CD8-positive, alpha-beta memory T cell (primary cell): ENCODE results near the gene KAT8. TPM values are rescaled to one million over a fixed set of nuclear protein-coding genes. Genes with fewer than 3 reads are reported as not detected.

Source experiments
- CTCF ChIA-PET: fragments of 350-600 bp; sonication (Branson Sonifier 250); formaldehyde crosslinking; loops from one replicate; lab custom pipeline; 2021; ENCODE audit warnings: antibody characterized with exemption; lab: Charles Lee
- POLR2A ChIA-PET: fragments of 350-600 bp; sonication (Branson Sonifier 250); formaldehyde crosslinking; loops from one replicate; lab custom pipeline; 2021; ENCODE audit warnings: antibody characterized with exemption; lab: Charles Lee
- DNase-seq, 5 donors: peaks; one replicate each; pipeline versions ENCODE4 v3.0.0 to v3.0.0-alpha.2; 2020 to 2022; ENCODE audit warnings: mixed read lengths in 1 of 5
- H3K27ac ChIP-seq: one replicate; pipeline ENCODE4 v1.7.0; 2013; ENCODE audit warnings: low read depth, mild to moderate bottlenecking, low read length, moderate library complexity
- H3K27me3 ChIP-seq: 2 replicates; pipeline ENCODE4 v1.7.0; 2013; ENCODE audit warnings: low read length, mild to moderate bottlenecking; ENCODE audit not compliant: insufficient read depth, poor library complexity, severe bottlenecking
- H3K36me3 ChIP-seq: 2 replicates; pipeline ENCODE4 v1.7.0; 2013; ENCODE audit warnings: mild to moderate bottlenecking, low read length, moderate library complexity; ENCODE audit not compliant: insufficient read depth
- H3K4me1 ChIP-seq: 2 replicates; pipeline ENCODE4 v1.7.0; 2013; ENCODE audit warnings: mild to moderate bottlenecking, low read length, moderate library complexity; ENCODE audit not compliant: insufficient read depth
- H3K4me3 ChIP-seq: 2 replicates; pipeline ENCODE4 v1.7.0; 2013; ENCODE audit warnings: mild to moderate bottlenecking, low read length
- H3K9me3 ChIP-seq: 2 replicates; pipeline ENCODE4 v1.7.0; 2013; ENCODE audit warnings: mild to moderate bottlenecking, low read length
- H3K27ac Mint-ChIP-seq, 8 donors: one replicate each; pipeline ENCODE4 v1.8.0; 2020 to 2021; ENCODE audit warnings: mixed read lengths in 8 of 8, mild to moderate bottlenecking in 6 of 8, inconsistent platforms in 3 of 8, moderate library complexity in 3 of 8
- H3K27me3 Mint-ChIP-seq, 2 donors: one replicate each; pipeline ENCODE4 v1.8.0; 2020 to 2021; ENCODE audit warnings: mixed read lengths in 2 of 2, mild to moderate bottlenecking in 1 of 2, moderate library complexity in 1 of 2
- H3K36me3 Mint-ChIP-seq, 3 donors: one replicate each; pipeline ENCODE4 v1.8.0; 2020 to 2021; ENCODE audit warnings: mixed read lengths in 3 of 3, inconsistent platforms in 1 of 3, mild to moderate bottlenecking in 1 of 3
- H3K4me1 Mint-ChIP-seq, 3 donors: one replicate each; pipeline ENCODE4 v1.8.0; 2020 to 2021; ENCODE audit warnings: mixed read lengths in 3 of 3, inconsistent platforms in 1 of 3, mild to moderate bottlenecking in 1 of 3
- H3K4me3 Mint-ChIP-seq, 7 donors: one replicate each; pipeline ENCODE4 v1.8.0; 2020 to 2021; ENCODE audit warnings: mixed read lengths in 7 of 7, mild to moderate bottlenecking in 6 of 7, moderate library complexity in 4 of 7, inconsistent platforms in 2 of 7
- H3K9me3 Mint-ChIP-seq, 5 donors: one replicate each; pipeline ENCODE4 v1.8.0; 2020 to 2022; ENCODE audit warnings: mixed read lengths in 5 of 5, mild to moderate bottlenecking in 3 of 5, moderate library complexity in 2 of 5, inconsistent platforms in 1 of 5
- polyA plus RNA-seq: library from polyadenylated mRNA; unstranded; fragments of 300-500 nt; fragmentation: Illumina TruSeq; gene quantifications from one replicate; pipeline ENCODE4 v1.2.3, GENCODE V29; 2021
- total RNA-seq, 2 experiments: library from RNA; stranded (reverse); gene quantifications; one replicate each; pipeline ENCODE4 v1.2.3, GENCODE V29; 2021

KAT8 gene
- total RNA-seq: 10 to 100 TPM; 56.1 to 58.6 TPM
- 67.3 TPM for polyA plus RNA-seq

GRCh38 chr16:31117384-31118222, at the start of gene KAT8:
Gene KAT8 (plus strand): TSS chr16:31117664. CDS start chr16:31117682, 18 bp downstream.
- peaks cover 0 to 46% (median 12%) of the 10 kb centered on the region in 3 donors for H3K36me3 Mint-ChIP-seq
- peak within 1 kb of the TSS; percentile 83 to 95 (median 89) for H3K4me3 Mint-ChIP-seq
- peak within 1 kb of the TSS; percentile 76 to 99 (median 96) for H3K27ac Mint-ChIP-seq
- ChIA-PET POLR2A (interaction anchor here (0.5 to 3.1 kb wide), 22 partner anchors 9 to 1523 kb away, joined by 3 to 59 read pairs (median 3); partner anchors contain the start of genes ARMC5, BCKDK, FUS and SETD1A), CTCF (interaction anchor here (0.8 to 2.7 kb wide), 4 partner anchors 11 to 44 kb away, joined by 3 to 34 read pairs (median 6); partner anchors contain the start of genes ZNF646 and ZNF668)
- peak within 1 kb of the TSS; percentile 90 for H3K27ac ChIP-seq
- H3K27me3 ChIP-seq: no peaks in the 10 kb centered on the region
- H3K27me3 Mint-ChIP-seq: no peaks in the 10 kb centered on the region
- no peaks in the 10 kb centered on the region for H3K9me3 Mint-ChIP-seq
- peak; percentile 96 to 98 (median 97) for DNase-seq
- no peaks in the 10 kb centered on the region for H3K9me3 ChIP-seq
- peaks cover 12% of the 10 kb centered on the region for H3K4me1 ChIP-seq
- peak within 1 kb of the TSS; percentile 90 for H3K4me3 ChIP-seq
- peaks cover 29% of the 10 kb centered on the region for H3K36me3 ChIP-seq
- H3K4me1 Mint-ChIP-seq: peaks cover 13 to 18% (median 16%) of the 10 kb centered on the region in 3 donors

DNA sequence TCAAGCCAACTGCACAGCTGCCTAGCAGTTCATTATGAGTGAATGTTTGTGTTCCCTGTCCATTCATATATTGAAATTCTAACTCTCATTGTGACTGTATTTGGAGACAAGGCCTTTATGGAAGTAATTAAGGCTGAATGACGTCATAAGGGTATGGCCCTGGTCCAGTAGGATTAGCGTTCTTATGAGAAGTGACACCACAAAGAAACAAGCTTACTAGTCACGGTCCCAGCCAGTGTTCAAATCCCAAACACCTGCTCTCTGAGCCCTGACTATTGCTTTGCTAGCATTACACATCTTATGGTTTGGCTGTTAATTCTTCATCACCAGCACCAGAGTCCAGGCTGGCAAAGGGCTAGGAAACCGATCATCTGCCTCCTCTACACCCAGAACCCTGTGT, 45.6 kb upstream of the KAT8 start:
- DNase-seq: no peak
- CTCF ChIA-PET: interaction anchor here (1.2 kb wide), 1 partner anchor 38 kb away, joined by 3 read pairs; no protein-coding TSS in a partner anchor
- peaks cover 2% of the 10 kb centered on the region for H3K36me3 ChIP-seq
- Mint-ChIP-seq H3K36me3 (peaks cover 0 to 34% (median 0%) of the 10 kb centered on the region in 3 donors), H3K27ac (peak overlapping the region; percentile 89 to 97 (median 94)), H3K4me1 (peaks cover 41 to 56% (median 48%) of the 10 kb centered on the region in 3 donors), H3K9me3 (no peaks in the 10 kb centered on the region), H3K27me3 (peaks cover 0 to 3% of the 10 kb centered on the region in 2 donors), H3K4me3 (peak overlapping the region; percentile 87 to 97 (median 97))
- no peaks in the 10 kb centered on the region for H3K9me3 ChIP-seq
- peak overlapping the region; percentile 89 for H3K27ac ChIP-seq
- peak overlapping the region; percentile 100 for H3K4me3 ChIP-seq
- peaks cover 24% of the 10 kb centered on the region for H3K4me1 ChIP-seq
- no peaks in the 10 kb centered on the region for H3K27me3 ChIP-seq
- POLR2A ChIA-PET: no interaction called here

DNA sequence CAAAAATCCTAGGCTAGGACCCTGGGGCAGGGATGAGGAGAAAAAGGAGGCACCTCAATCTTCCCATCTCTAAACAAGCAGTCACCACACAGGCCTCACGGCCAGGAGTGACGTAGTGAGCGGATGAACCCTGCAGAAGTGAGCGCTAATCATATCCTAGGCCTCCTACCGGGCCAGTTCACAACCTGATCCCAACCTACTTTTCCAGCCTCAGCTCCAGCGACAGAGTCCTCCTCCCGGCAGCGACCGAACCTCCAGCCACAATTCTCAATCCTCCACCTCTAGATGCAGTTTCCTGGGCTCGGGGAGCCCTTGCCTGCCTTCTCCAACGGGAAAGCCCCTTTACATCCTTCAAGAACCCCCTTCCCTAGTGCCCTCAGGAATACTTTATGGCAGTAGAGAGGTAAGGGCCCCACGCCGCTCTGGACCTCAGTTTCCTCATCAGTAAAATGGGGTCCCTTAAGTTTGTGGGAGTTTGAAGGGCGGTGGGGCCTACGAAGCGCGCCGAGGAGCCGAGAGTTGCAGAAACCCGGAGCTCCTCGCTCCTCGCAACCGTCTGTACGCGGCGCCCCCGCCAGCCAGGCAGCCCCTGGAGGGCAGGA, 44.8 kb upstream of the KAT8 start:
- no peaks in the 10 kb centered on the region for H3K27me3 ChIP-seq
- peaks cover 39 to 51% (median 43%) of the 10 kb centered on the region in 3 donors for H3K4me1 Mint-ChIP-seq
- H3K36me3 ChIP-seq: peaks cover 9% of the 10 kb centered on the region
- CTCF ChIA-PET: interaction anchor here (1.5 to 2.2 kb wide), 4 partner anchors 8 to 119 kb away, joined by 3 to 8 read pairs (median 6); no protein-coding TSS in a partner anchor
- peak overlapping the region; percentile 100 for H3K4me3 ChIP-seq
- POLR2A ChIA-PET: interaction anchor here (0.6 to 2.4 kb wide), 6 partner anchors 9 to 130 kb away, joined by 3 to 37 read pairs (median 16); partner anchors contain the start of genes KAT8, PYCARD and STX4
- peak overlapping the region; percentile 87 to 97 (median 97) for H3K4me3 Mint-ChIP-seq
- H3K27me3 Mint-ChIP-seq: peaks cover 0 to 3% of the 10 kb centered on the region in 2 donors
- peak overlapping the region; percentile 89 for H3K27ac ChIP-seq
- H3K9me3 Mint-ChIP-seq: no peaks in the 10 kb centered on the region
- H3K9me3 ChIP-seq: no peaks in the 10 kb centered on the region
- H3K36me3 Mint-ChIP-seq: peaks cover 0 to 41% (median 0%) of the 10 kb centered on the region in 3 donors
- H3K4me1 ChIP-seq: peaks cover 24% of the 10 kb centered on the region
- DNase-seq: peak in 2 of 5 donors; percentile 12 to 16
- peak overlapping the region; percentile 89 to 97 (median 94) for H3K27ac Mint-ChIP-seq

GRCh38 chr16:31073142-31073969, 44.1 kb upstream of the KAT8 start:
- Mint-ChIP-seq H3K27me3 (peaks cover 0 to 3% of the 10 kb centered on the region in 2 donors), H3K36me3 (peaks cover 0 to 49% (median 0%) of the 10 kb centered on the region in 3 donors), H3K27ac (peak overlapping the region; percentile 89 to 100 (median 98)), H3K4me1 (peaks cover 40 to 54% (median 45%) of the 10 kb centered on the region in 3 donors), H3K4me3 (peak overlapping the region; percentile 87 to 97 (median 97)), H3K9me3 (no peaks in the 10 kb centered on the region)
- peak overlapping the region; percentile 89 for H3K27ac ChIP-seq
- peak; percentile 84 to 91 (median 85) for DNase-seq
- no peaks in the 10 kb centered on the region for H3K27me3 ChIP-seq
- H3K4me1 ChIP-seq: peaks cover 24% of the 10 kb centered on the region
- H3K9me3 ChIP-seq: no peaks in the 10 kb centered on the region
- CTCF ChIA-PET: interaction anchor here (0.8 to 2.2 kb wide), 14 partner anchors 9 to 387 kb away, joined by 3 to 9 read pairs (median 4); partner anchors contain the start of genes ARMC5, HSD3B7, KAT8 and PRSS36
- H3K36me3 ChIP-seq: peaks cover 17% of the 10 kb centered on the region
- H3K4me3 ChIP-seq: peak overlapping the region; percentile 100
- POLR2A ChIA-PET: interaction anchor here (0.6 to 2.4 kb wide), 15 partner anchors 10 to 386 kb away, joined by 3 to 37 read pairs (median 5); partner anchors contain the start of genes ARMC5, FUS, KAT8 and PYCARD

- H3K4me3 Mint-ChIP-seq: peak within 1 kb of the TSS; percentile 87 to 97 (median 97)
- peaks cover 25% of the 10 kb centered on the region for H3K36me3 ChIP-seq
- ChIA-PET POLR2A (interaction anchor here (0.5 to 2.4 kb wide), 17 partner anchors 10 to 385 kb away, joined by 3 to 37 read pairs (median 5); partner anchors contain the start of genes ARMC5, FUS, KAT8 and PYCARD), CTCF (interaction anchor here (0.8 to 2.2 kb wide), 14 partner anchors 10 to 386 kb away, joined by 3 to 9 read pairs (median 4); partner anchors contain the start of genes ARMC5, HSD3B7, KAT8 and PRSS36)
- H3K9me3 ChIP-seq: no peaks in the 10 kb centered on the region
- H3K27me3 Mint-ChIP-seq: peaks cover 0 to 3% of the 10 kb centered on the region in 2 donors
- no peaks in the 10 kb centered on the region for H3K27me3 ChIP-seq
- H3K4me1 Mint-ChIP-seq: peaks cover 37 to 55% (median 41%) of the 10 kb centered on the region in 3 donors
- peak within 1 kb of the TSS; percentile 100 for H3K4me3 ChIP-seq
- peak; percentile 96 to 99 (median 97) for DNase-seq
- H3K27ac ChIP-seq: peak within 1 kb of the TSS; percentile 89
- peaks cover 24% of the 10 kb centered on the region for H3K4me1 ChIP-seq
- H3K27ac Mint-ChIP-seq: peak within 1 kb of the TSS; percentile 89 to 100 (median 98)
- H3K36me3 Mint-ChIP-seq: peaks cover 0 to 57% (median 0%) of the 10 kb centered on the region in 3 donors
- H3K9me3 Mint-ChIP-seq: no peaks in the 10 kb centered on the region
Measured at GRCh38 chr16:31073970-31074813, 43.3 kb upstream of the KAT8 start, which contains the start of the genes ZNF646 and ZNF668. Gene ZNF646 (plus strand): TSS chr16:31074422. CDS start chr16:31076325, 1,903 bp downstream. Gene ZNF668 (minus strand): TSS chr16:31074240. CDS start chr16:31064459, 9,781 bp downstream.

DNA sequence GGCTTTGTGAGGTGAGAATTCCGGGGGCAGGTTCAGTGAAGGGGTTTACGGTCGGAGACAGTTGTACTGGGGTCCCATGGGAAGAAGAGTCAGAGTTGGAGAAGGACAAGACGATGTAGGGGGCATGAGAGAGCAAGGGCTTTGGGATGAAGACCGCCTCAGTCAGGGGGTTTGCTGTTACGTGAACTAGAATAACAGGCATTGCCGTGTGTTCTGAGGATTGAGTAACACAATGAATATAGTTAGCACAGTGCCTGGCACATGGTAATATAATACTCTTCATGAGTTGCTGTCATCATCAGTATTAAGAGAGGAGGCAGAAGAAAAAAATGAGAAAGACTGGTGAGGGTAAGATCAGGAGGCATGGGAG, 42.7 kb upstream of the KAT8 start:
- CTCF ChIA-PET: interaction anchor here (1.1 to 1.9 kb wide), 3 partner anchors 75 to 121 kb away, joined by 3 to 5 read pairs (median 5); partner anchors contain the start of gene PRSS36
- Histone ChIP-seq H3K4me3 (peak overlapping the region; percentile 100), H3K4me1 (peaks cover 24% of the 10 kb centered on the region), H3K27me3 (no peaks in the 10 kb centered on the region), H3K36me3 (peaks cover 27% of the 10 kb centered on the region), H3K27ac (peak overlapping the region; percentile 89), H3K9me3 (no peaks in the 10 kb centered on the region)
- Mint-ChIP-seq H3K36me3 (peaks cover 0 to 63% (median 2%) of the 10 kb centered on the region in 3 donors), H3K27me3 (peaks cover 0 to 3% of the 10 kb centered on the region in 2 donors), H3K9me3 (no peaks in the 10 kb centered on the region), H3K27ac (peak overlapping the region; percentile 89 to 100 (median 98)), H3K4me1 (peaks cover 34 to 55% (median 37%) of the 10 kb centered on the region in 3 donors), H3K4me3 (peak overlapping the region; percentile 87 to 97 (median 90))
- POLR2A ChIA-PET: interaction anchor here (0.5 to 2.4 kb wide), 11 partner anchors 19 to 385 kb away, joined by 3 to 37 read pairs (median 4); partner anchors contain the start of genes ARMC5, FUS, KAT8 and PYCARD
- no peak for DNase-seq
